Lower leg skin (tissue), 4 donors: Measurements from ENCODE around the gene SNX15. TPM values are rescaled to one million over a fixed set of nuclear protein-coding genes. Genes with fewer than 3 reads are reported as not detected.

Experiments
- DNase-seq, 2 donors: peaks; one replicate each; pipeline ENCODE4 v3.0.0-alpha.2; 2019; ENCODE audit warnings: low spot score in 2 of 2
- H3K4me3 ChIP-seq: fragments of 200-600 bp; sonication (generic); 2 replicates; pipeline ENCODE4 v1.5.1; 2017; ENCODE audit warnings: mild to moderate bottlenecking, low read depth; ENCODE audit not compliant: poor library complexity, severe bottlenecking
- CTCF ChIP-seq, 3 donors: fragments of 450-650 bp; IDR thresholded peaks; one replicate each; pipeline ENCODE4 v1.5.1; 2016; ENCODE audit warnings: antibody characterized with exemption in 3 of 3, mild to moderate bottlenecking in 3 of 3, moderate library complexity in 2 of 3
- POLR2A ChIP-seq, 2 donors: fragments of 450-650 bp; IDR thresholded peaks; one replicate each; pipeline ENCODE4 v1.6.1; 2016 to 2017; ENCODE audit warnings: antibody characterized with exemption in 2 of 2, mild to moderate bottlenecking in 1 of 2, moderate library complexity in 1 of 2
- WGBS, 2 donors: methylation state at CpG; one replicate each; pipeline ENCODE4 v1.1.5; 2018; 5-methylcytosine and 5-hydroxymethylcytosine counted together
- intact Hi-C: fragments of 100-400 bp; cut with DNase I; formaldehyde crosslinking; loops from one replicate; pipeline ENCODE4 v1.15.0; 2023; ENCODE audit warnings: low total_unique reads
- total RNA-seq, 4 donors: library from RNA; depleted of rRNA; stranded (reverse); fragments of >200 nt; gene quantifications; one replicate each; pipeline ENCODE4 v1.1.0, GENCODE V29; 2016

SNX15 gene
- total RNA-seq, 4 donors from 2014 or later, result 16.9 to 48.0 (median 22.7) TPM

- TF ChIP-seq POLR2A (IDR thresholded peaks at IDR 0.05) (no peak), CTCF (IDR thresholded peaks at IDR 0.05) (no peak)
- no peak for DNase-seq
- intact Hi-C loops, result no loop called here
- H3K4me3 ChIP-seq, result no peak overlapping the region
- 72 to 81% methylated on average over 4 of the region's 4 CpGs for WGBS, 2 donors
These were observed 37.6 kb downstream of the SNX15 start for GRCh38 chr11:65064847-65065240.

- TF ChIP-seq POLR2A (IDR thresholded peaks at IDR 0.05) (no peak), CTCF (IDR thresholded peaks at IDR 0.05) (no peak)
- DNase-seq, result no peak
- intact Hi-C loops, result no loop called here
- H3K4me3 ChIP-seq, result no peak overlapping the region
- WGBS, 2 donors, result 76 to 87% methylated on average over 7 of the region's 7 CpGs
These were observed 38.6 kb downstream of the SNX15 start for GRCh38 chr11:65065851-65066250.

- 76 to 78% methylated on average over 10 to 11 of the region's 11 CpGs for WGBS, 2 donors
- no peak for DNase-seq
- intact Hi-C loops, result no loop called here
- no peak for TF ChIP-seq CTCF (IDR thresholded peaks at IDR 0.05)
- TF ChIP-seq POLR2A (IDR thresholded peaks at IDR 0.05), result no peak
- H3K4me3 ChIP-seq, result no peak overlapping the region
These were observed 39.1 kb downstream of the SNX15 start for GRCh38 chr11:65066315-65066714.

GRCh38 chr11:65066805-65067291, 39.6 kb downstream of the SNX15 start:
- H3K4me3 ChIP-seq, result no peak overlapping the region
- WGBS, 2 donors, result 69 to 83% methylated on average over 4 of the region's 4 CpGs
- DNase-seq, result no peak
- TF ChIP-seq POLR2A (IDR thresholded peaks at IDR 0.05) (no peak), CTCF (IDR thresholded peaks at IDR 0.05) (no peak)
- intact Hi-C loops, result no loop called here

DNA sequence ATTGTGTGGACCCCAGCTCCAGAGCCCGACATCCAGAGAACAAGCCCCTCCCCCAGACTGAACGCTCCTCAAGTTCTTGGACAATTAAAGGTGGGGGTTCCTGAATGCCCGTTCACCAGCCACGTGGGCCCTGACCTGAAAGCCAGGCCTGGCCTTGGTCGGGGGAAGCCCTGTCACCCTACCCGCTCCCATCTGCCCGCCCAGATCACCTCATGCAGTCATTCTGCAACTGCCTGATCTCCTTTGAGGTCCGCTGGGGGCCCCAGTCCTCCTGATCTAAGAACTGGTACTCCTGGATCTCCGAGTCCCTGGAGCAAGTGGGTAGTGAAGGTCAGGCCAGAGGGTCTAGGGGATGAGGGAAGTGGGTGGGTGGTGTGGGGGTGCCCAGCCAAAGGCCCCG, 40.2 kb downstream of the SNX15 start:
- no peak overlapping the region for H3K4me3 ChIP-seq
- intact Hi-C loops, result no loop called here
- TF ChIP-seq CTCF (IDR thresholded peaks at IDR 0.05) (no peak), POLR2A (IDR thresholded peaks at IDR 0.05) (no peak)
- DNase-seq, result no peak
- WGBS, 2 donors, result 89 to 91% methylated on average over 8 of the region's 10 CpGs

DNA sequence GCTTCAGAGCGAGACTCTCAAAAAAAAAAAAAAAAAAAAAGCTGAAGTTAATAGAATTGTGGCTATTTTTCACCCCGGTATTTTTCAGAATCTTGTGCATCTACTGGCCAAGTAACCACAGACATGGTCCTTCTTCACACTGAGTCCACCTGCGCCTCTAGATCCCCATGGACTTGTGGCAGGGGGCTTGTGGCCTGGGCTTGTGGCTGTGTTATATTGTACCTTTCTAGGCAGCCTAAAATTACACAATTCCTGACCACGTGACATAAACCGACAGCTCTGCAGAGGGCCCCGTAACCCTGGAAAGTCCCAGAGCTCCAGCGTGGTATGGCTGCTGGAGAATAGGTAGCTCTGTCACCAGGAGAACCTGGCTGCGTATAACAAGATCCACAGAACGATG, 42.0 kb downstream of the SNX15 start:
- 60 to 63% methylated on average over 9 of the region's 9 CpGs for WGBS, 2 donors
- TF ChIP-seq POLR2A (IDR thresholded peaks at IDR 0.05), result no peak
- intact Hi-C loops, result no loop called here
- no peak for DNase-seq
- H3K4me3 ChIP-seq, result no peak overlapping the region
